Putamen (tissue), 1 donor: ENCODE results near the gene TMEM171.

ENCODE experiments used
- DNase-seq: peaks from one replicate; pipeline ENCODE4 v3.0.0-alpha.2; 2016; ENCODE audit warnings: low spot score

Gene TMEM171, protein sequence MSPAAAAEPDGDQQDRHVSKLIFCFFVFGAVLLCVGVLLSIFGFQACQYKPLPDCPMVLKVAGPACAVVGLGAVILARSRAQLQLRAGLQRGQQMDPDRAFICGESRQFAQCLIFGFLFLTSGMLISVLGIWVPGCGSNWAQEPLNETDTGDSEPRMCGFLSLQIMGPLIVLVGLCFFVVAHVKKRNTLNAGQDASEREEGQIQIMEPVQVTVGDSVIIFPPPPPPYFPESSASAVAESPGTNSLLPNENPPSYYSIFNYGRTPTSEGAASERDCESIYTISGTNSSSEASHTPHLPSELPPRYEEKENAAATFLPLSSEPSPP

DNA sequence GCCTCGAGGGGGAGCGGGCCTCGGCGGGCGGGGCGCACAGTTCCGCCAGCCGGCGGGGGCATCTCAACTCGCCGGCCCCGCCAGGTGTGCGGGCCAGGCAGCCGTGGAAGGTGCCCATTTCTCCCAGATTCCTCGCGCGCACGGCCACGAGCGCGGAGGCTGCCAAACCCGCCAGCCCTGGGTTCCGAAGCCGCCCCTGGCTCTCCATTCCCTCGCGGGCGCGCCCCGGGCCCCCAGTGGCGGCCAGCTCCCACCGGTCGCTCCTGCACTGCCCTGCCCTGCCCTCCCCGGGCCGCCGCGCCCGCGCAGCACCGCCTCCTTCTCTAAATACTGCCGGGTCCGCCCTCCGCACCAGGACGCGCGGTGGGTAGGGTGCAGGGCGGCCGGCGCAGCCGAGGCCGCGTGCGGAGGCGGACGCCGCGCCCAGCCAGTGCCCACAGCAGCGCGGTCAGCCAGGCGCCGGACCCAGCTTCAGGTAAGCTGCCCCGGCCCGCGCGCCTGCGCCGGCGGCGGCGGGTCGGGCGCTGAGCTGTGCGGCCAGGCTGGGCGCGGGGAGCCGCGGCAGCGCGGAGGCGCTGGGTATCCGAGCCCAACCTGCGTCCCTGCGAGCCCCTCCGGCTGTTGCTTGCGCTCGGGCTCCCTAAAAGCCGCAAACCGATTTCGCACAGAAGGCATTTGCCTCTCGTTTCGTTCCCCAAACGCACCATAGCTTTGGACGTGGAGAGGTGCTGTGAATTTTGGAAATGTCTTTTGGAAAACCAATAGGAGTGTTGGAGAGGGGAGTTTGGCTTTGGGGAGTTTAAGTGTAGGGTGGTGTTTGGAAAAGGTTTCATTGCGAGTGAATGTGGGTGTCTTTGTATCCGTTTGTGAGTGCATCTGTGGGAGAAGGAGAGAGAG lies at the start of gene TMEM171:
TMEM171 (plus strand) TSS at position 354 of the 897 bp plus-strand sequence. CDS start 2,799 bp downstream, outside the sequence.
- peak; percentile 18 for DNase-seq

DNA sequence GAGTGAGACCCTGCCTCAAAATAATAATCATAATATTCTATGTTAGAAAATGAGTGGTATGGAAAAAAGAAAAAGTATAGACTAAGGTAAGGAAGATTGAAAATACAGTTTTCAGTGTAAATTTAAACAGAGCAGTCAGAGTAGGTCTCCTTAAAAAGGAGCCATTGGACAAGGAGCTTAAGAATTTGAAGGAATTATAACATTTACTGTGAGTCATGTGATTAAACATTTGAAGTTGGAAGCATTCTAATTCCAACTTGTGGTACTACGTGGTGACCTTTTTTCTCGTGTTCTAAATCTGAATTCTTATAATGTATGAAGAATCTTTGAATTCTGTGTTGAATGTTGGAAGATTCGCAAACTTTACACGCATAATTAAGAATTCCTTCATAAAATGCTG lies 39.3 kb upstream of the TMEM171 start:
- no peak for DNase-seq

DNA sequence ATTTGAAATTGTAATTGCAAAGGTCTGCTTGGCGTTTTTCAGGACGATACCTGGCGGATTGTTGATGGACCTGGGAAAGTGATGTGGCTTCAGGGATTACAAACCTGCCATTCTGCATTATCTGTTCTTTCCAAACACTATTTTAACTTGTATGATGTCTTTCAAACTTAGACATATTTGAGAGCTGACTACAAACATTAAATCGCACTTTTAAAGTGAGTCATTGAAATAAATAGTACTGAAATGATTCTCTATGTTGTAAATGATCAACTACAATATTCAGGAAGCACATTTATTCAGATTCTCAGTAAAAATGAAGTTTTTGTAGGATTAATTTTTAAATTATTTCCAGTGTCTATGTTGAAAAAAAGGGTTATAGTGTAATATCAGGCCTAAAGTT lies 32.3 kb upstream of the TMEM171 start:
- no peak for DNase-seq

DNA sequence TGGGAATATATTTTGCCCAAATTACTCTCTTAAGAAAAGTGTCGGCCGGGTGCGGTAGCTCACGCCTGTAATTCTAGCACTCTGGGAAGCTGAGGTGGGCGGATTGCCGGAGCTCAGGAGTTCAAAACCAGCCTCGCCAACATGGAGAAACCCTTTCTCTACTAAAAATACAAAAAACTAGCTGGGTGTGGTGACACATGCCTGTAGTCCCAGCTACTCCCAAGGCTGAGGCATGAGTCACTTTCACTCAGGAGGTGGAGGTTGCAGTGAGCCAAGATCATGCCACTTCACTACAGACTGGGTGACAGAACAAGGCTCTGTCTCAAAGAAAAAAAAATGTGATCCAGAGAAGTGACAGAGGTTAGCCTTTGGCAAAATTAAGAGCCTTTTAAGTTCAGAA lies 26.4 kb upstream of the TMEM171 start:
- peak; percentile 51 for DNase-seq

DNA sequence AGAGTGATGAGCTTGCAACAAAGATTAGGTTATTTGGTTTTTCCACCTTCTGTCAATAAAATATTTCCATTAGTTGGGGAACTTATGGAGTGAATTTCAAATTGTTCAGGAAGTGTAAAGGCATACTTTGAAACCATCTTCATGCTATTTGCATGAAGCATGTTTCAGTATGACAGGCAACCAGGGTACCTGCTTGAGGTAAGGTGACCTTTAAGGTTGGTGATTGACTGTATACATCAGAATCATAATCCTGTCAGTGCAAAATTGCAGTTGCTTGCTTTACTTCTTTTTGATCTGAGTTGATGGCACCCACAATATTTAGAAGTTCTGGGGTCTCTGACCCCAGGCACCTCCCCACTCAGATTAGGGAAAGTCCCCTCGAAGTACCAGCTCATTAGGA lies 26.0 kb upstream of the TMEM171 start:
- no peak for DNase-seq

DNA sequence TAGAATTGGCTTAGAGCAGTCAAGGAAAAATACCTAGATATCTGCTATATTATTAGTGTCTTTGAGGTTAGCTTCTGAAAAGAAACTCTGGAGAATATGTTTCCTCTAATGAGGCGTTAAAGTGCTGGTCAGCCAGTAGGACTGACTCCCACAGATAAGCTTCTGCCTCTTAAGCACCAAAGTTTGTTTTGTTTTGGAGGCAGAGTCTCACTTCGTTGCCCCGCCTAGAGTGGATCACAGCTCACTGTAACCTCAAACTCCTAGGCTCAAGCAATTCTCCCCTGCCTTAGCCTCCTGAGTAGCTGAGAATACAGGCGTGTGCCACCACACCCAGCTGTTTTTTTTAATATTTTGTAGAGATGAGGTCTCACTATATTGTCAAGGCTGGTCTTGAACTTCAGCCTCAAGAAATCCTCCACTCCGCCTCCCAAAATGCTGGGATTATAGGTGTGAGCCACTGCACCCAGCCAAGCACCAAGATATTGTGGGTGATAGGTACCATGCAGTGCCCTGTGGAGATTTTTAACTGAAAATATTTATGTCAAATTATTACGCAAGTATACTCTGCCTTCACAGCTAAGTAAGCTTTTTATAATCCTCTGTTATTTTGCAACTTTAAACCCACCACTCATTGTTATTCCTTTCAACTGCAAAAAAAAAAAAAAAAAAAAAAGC lies 24.7 kb upstream of the TMEM171 start:
- DNase-seq: no peak

DNA sequence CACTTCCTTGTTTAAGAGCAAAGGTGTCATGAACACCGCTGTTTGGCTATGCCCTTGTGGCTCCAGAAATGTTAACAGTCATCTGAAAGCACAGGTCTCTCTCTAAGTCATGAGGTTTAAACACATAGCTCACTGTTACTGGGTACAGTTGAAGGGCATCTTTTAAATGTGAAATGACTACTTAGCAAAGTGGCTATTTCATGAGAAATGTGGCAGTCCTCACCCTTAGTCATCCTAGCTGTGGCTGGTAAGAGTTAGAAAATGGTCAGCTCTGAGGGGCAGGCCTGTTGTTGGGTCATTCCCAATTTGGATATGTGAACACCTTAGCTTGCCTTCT lies 24.2 kb upstream of the TMEM171 start:
- DNase-seq: no peak

DNA sequence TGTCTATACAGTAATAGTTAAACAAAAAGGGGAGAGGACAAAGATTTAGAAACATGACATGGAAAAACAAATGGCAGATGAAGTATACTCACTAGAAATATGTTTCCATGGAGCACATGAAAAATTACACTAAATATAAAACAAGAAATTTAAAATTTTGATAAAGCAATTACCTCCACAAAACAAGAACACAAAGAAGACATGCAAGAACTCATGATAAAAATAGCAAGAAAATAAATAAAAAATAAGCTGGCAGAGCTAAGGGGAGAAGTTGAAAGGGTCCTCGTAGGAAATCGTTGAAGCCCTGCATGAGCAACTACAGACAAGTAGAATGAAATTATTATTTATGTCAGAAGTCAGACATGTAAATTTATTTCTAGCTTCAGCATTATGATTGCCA lies 22.6 kb upstream of the TMEM171 start:
- no peak for DNase-seq

DNA sequence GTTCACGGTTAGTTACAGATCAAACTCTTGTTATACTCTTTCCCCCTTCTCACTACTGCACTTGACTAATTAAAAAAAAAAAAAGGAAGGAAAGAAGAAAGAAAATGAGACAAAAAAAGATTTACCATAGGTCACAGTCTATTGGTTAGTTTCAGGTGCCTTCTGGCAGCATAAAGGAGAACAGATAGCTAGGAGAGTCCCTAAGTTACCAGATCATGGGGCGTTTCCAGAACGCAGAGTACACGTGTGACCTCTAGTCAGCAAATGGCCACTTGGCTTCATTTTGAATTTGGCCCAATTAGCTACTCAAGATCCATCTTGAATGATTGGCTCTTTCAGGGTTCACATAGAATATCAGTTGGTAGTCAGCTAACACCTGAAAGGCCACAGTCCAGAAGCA lies 20.3 kb upstream of the TMEM171 start:
- DNase-seq: no peak

DNA sequence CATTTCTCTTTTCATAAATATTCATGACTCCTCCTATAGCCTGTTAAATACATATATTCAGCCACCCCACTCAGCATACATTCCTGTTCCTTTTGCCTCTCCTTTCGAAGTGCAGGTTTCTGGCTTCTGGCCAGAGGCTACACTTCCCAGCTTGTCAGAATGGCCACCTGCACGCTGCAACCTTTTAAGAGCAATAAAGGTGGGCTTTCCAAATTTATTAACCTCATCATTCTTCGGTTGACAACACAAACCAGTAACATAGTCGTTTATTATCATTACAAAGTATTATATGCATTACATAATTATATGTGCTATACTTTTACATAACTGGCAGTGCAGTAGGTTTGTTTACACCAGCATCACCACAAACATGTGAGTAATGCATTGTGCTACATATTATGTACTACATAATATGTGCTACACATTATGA lies 16.5 kb upstream of the TMEM171 start:
- DNase-seq: no peak

DNA sequence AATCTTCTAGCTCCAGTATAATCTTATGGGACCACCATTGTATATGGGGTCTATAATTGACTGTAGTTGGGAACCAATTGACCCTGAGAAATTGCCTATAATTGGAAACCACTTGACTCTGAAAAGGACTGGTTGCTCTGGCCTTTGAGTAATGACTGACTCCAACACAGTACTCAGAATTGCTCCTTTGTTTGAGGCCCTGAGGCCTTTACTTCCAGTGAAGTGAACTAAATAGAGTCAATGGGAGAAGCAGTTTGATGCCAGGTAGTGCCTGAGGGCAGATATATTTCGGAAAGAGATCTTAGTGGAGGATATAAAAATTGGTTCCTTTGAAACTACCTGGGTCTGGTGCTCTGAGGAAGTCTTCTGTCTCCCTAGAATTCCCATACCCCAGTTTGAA lies 16.0 kb upstream of the TMEM171 start:
- no peak for DNase-seq

DNA sequence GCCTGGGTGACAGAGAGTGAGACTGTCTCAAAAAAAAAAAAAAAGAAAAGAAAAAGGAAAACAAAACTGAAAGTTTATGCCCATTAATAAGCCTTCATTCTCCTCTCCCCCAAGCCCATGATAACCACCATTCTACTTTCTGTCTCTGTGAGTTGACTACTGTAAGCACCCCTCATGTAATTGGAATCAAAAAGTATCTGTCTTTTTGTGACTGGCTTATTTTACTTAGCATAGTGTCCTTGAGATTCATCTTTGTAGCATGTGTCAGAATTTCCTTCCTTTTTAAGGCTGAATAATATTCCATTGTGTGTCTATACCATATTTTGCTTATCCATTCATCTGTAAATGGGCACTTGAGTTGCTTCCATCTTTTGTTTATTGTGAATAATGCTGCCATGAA lies 14.0 kb upstream of the TMEM171 start:
- DNase-seq: no peak

DNA sequence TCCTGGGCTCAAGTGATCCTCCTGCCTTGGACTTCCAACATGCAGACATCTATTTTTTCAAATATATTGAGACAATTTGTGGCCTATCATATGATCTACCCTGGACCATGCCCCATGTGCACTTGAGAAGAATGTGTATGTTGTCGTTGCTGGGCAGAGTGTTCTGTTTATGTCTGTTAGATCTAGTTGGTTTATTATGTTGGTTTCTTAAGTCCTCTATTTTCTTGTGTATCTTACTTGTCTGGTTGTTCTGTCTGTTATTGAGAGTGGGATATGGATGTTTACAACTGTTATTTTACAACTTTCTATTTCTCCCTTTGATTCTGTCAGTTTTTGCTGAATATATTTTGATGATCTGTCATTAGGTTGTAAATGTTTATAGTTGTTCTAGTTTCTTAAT lies 10.2 kb upstream of the TMEM171 start:
- DNase-seq: no peak

DNA sequence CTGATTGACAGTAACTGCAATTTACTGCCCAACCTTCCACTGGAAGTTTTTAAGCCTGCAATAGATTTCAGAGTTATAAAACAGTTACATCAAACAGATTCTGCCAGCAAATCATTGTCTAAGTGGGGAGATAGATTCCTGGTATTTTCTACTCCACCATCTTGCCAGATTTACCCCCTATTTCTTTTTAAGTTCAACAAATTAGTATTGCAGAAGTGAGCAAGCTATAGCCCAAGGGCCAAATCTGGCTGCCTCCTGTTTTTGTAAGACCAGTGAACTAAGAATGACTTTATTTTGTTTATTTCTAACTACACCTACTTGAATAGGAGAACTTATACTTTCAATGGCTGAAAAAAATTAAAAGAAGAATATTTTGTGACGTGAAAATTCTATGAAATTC lies 8.8 kb upstream of the TMEM171 start:
- DNase-seq: no peak

DNA sequence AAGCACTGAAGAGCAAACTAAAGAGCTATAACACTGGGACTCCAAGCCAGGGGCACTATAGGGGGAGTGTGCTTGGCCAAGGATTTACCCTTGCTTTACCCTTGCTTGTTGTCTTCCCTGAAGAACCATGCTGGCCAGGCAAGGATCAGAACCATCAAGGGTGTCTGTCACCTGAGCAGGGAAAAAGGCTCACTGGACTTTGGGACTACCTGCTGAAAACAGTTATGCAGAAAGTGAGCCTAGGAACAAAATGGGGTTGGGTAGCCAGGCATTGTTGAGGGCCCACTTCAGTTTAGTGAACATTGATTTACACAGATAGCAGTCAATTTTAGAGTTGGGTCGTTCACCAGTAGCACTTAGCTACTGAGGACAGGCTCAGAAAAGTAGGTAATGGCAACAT lies 8.0 kb upstream of the TMEM171 start:
- no peak for DNase-seq

DNA sequence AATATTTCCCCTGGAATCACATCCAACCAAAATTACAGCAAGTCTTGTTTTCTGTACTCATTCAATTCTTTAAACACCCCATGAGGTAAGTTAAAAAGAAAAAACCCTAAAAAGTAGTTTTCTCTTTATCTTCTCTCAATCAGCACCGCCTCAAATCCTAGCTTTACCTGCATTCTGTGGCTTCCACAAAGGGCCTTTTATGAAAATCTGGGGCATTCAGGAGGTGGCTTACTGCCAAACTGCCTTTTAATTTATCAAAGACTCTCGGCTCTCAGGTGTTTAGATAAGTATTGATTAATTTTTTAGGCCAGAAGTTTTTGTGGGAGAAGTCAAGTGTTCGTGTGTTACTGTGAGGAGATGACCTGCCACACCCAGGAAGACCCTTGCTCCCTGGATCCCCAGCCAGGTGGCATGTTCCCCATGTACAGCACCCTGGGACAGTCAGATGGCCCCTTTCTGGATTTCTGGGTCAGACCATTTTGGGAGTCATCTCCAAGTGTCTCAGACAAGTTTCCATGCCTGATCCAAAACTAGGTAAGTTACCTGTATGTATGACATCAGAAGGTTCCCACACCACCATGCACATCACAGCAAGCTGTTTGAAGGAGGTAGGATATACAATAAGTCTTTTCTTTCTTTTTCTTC lies 6.2 kb upstream of the TMEM171 start:
- no peak for DNase-seq

DNA sequence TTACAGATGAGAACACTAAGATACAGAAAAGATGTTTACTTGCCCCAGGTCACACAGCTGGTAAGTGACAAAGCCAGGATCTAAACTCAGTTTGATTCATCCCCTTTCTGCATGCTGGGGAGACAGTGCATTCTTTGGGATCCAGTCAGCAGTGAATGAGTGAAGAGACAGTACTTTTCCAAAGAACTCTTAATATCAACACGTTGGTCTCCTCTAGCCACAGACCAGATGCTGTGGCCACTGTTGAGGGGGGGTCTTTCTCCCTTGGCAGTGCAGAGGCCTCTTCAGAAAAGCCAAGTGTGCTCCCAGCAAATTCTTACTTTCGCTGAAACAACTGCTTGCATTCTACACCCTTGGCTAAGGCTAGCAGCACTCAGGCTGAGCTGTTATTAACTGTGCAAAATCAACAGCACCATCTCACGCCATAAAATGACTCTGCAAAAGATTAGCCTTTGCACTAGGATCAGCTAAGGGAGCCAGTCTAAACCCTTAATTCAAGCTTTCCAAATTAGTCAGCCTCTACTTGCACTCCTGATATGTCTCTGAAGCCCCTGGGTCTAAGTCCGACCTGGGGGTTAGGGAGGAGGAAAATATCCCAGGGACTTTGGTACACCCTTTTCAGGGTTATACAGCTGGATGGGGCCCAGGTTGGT lies 4.8 kb upstream of the TMEM171 start:
- no peak for DNase-seq

DNA sequence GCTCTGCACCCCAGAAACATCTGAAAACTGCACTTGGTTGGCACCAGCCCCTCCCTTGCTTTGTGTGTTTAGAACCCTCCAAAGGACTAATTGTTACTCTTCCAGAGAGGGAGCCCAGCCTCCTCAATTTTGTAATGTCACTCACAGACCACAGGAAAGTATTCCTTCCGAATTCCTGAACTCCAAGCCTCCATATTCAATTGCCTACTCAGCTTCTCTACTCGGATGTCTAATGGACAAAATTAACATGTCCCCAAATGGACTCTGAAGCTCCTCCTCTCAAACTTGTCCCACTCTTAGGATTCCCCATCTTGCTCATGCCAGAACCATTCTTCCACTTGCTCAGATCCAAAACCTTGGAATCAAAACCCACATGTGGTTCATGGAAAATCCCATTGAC lies 3.9 kb upstream of the TMEM171 start:
- no peak for DNase-seq

DNA sequence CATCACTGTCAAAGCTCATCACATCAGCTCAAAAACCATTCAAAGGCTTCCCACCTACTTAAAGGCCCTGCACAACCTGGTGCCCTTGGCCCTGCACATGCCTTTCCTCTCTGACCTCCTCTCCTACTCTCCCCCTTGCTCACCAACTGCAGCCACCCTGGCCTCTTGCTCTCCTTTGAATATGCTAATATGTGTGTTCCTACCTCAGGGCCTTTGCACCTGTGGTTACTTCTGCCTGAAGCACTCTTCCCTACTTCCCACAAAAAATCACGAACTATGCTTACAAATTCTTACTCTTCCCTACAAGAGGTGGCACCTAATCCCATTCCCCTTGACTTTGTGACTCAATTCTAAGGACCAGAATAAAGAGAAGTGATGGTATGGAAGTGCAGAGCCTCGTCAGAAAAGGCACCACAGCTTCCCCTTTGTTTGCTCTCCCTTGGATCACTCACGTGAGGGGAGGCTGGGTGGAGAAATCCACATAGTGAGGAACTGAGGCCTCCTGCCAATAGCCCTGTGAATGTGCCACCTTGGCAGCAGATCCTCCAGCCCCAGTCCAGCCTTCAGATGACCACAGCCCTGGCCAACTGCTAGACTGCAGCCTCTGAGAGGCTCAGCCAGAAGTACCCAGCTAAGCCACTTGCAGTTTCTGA lies 3.2 kb upstream of the TMEM171 start:
- DNase-seq: no peak

DNA sequence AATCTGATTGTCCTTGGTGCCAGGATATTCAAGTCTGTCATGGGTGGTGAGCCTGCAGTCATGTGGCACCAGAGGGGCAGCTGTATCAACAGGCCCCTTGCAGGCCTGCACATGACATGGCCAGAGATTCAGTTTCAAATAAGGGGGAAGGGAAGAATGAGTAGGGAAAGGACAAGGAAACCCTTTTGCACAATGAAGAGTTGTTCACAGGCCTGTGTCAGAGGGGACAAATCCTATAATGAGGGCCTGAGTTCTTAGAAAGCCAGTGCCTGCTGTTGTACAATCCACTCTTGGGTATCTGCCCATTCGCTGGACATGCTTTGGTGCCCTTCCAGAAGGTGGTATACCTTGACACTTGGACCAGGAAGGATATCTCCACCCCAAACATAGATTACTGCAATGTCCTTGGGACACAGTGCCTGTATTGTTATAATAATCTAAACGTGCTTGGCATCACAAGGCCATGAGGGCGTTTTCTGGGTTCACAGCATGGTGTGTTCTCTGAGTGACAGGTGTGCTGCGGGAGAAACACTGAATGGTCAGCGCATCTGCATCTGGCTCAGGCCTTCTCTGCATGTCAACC lies 1.9 kb upstream of the TMEM171 start:
- DNase-seq: peak; percentile 80
